GM21737 (cell line): Measurements from ENCODE around the gene AASDH.

Source experiments
- ATAC-seq: cut with Tn5 transposase; IDR thresholded peaks from one replicate; pipeline ENCODE4 v1.9.1; 2021; ENCODE audit warnings: mild to moderate bottlenecking, moderate library complexity; ENCODE audit not compliant: unreplicated experiment

Gene AASDH

DNA sequence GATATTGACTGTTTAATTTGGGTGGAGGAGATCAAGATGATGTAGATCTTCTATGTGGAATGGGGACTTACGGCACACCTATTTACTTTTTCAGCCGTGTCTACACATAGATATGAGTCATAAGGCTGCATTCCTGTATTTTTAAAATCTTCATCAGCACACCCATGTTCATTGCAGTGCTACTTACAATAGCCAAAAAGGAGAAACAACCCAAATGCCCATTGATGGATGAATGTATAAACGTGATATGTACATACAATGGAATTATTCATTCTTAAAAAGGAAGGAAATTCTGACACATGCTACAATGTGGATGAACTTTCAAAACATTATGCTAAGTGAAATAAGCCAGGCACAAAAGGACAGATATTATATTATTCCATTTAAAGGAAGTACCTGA lies 98.6 kb downstream of the AASDH start:
- ATAC-seq: no peak
